Measurements from ENCODE around the gene CDK5RAP3.

The CDK5RAP3 gene

DNA sequence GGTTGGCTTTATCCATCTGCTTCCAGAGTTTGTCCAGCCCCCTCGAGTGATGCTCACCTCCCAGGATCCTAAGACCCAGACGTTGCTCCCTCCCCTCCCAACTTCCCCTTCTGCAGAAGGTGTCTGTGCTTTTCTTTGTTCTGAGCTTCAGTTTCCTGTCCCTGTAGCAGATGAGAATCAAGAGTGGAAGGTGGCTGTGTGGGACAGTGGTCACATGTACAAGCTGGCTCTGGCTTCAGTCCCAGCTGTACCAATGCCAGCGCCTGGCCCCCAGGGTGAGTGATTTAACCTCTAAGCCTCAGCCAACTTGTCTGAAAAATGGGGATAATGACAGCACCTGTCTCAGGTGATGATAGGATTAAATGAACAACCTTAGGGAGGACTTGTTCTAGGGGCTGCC lies 21.0 kb upstream of the CDK5RAP3 start:
- no peak for DNase-seq

DNA sequence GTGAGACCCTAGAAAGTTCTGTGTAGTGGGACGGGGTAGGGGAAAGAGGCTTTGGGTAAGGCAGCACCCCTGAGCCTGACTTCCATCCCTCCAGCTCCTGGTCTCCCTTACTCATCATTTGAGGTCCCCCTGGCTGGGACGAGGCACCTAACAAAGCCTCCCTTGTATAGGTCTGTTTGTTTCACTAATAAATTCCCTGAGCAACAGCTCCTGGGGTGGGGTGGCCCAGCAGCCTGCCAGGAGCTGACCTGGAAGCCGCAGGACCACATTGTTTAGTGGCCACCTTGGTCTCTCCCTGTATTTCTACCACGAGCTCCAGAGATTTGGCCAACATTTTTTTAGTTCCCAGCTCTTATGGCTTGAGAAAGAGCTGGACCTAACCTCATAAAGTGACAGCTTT lies 20.5 kb upstream of the CDK5RAP3 start:
- no peak for DNase-seq

DNA sequence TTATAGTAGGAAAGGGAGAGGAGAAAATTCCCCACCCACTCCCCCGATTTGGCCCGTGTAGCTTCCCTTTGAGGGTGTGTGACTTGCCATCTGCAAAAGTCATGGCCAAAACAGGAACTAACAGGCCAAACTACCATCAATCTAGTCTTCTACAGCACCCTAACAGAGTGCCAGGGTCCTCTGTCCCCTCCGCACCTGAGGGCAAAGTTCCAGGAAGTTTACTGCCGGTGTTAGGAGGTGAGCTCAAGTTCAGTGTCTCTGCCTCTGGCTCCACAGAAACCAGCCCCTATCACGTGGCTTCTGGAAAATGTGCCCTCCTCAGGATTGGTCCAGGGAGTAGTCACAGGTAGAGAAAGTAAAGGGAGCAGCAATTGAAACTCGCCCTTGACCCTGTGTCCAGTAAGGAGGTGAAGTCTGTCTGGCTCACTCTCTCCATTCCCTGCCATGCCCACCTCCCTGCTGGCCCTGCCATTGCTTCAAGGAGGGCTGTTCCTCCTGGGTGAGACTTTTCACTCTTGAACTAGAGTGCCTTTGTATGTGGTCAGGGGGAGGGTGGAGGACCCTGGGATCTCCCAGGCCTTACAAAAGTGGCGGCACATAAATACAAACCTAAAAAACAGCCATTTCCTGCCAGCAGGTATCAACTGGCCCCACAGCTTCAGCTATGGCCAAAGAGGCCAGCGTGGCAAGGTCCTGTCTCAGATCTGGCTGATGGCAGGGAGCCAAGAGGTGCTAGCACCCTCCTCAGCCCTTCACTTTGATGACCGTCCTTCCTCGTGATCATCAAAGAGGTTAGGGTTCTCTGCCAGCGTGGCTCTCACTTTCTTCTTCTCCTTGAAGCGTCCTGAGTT lies 18.5 kb upstream of the CDK5RAP3 start:
- no peak for DNase-seq

DNA sequence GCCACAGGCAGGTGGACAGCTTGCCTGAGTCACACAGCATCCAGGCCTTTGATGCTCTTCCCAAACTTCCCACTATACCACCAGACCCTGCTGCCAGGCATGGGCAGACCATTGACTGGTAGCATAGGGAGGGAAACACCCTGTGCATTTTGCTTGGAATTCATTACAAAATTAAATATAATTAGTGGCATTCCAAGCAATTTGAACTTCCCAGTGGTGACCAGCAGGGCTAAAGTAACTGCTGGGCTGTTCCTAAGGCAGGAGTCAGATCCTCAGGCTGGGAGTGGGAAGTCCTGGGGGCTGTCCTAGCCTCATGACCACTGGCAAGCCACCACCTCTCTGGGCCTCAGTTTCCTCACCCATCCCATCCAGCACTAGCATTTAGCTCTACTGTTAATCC lies 17.0 kb upstream of the CDK5RAP3 start:
- no peak for DNase-seq

DNA sequence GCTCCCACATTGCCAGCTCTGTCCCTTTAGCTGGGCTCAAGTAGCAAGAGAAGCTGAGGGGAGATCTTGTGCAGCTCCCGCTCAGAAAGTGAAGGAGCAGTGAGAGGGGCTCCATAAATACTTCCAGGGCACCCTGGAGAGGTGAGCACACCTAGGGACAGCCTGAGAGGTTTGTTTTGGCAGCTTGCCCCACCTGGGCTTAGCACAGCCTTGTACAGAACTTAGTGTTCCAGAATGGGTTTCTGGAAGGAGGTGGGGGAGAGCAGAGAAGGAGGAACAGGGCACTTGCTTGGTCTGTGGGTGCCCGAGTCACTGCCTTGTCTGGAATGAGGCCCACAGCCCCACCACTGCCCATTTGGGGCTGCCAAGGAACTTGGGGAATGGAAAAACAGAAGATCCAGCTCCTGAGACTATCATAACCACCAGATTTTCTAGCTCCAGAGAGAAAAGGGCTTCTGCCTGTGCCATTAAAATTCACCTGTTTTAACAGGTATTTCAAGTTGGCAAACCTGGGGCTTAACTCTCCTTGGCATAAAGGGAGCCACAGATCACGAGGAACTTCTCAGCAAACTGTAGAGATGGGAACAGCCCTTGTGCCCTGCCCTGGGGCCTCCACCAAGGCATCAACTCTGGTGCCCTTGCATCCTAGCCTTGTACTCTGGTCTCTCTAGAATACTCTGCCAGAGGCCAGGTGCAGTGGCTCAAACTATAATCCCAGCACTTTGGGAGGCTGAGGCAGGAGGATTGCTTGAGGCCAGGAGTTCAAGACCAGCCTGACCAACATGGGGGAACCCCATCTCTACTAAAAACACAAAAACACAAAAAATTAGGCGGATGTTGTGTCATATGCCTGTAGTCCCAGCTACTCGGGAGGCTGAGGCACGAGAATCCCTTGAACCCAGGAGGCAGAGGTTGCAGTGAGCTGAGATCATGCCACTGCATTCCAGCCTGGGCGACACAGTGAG lies 15.1 kb upstream of the CDK5RAP3 start:
- peak; percentile 73 for DNase-seq

DNA sequence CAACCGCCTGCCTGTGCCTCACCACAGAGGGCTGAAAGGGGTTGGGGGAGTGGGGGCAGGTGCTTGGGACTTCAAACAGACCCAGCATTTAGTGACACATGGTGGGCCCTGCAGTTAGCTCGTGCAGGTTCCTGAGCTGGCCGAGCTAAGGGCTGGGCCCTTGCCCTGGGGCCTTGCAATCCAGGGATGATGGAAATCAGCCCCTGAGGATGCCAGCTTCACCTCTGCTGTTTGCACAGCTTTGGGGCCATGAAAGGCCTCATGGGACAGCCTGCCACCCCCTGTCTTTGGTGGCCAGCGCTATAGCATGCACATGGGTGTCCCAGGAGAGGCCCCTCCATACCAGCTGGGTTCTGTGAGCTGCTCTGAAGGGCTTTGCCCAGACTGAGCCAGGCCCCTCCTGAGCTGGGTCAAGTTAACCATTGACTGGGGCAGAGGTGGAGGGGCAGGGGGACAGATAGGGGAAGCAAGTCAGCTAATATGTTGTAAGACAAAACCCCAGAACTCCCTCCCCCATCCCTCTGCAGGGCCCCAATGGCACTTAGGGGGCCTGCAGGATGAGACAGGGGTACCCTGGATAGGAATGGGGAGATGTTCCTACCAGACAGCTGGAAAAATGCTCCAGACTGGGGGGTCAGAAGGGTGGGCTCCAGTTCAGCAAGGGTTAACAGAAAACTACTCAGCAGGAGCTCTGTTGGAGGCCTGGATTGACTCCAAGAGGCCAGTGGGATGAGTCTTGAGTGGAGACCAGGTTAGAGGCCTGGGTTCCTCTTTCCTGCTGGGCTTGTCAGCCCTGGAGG lies 13.9 kb upstream of the CDK5RAP3 start:
- no peak for DNase-seq

DNA sequence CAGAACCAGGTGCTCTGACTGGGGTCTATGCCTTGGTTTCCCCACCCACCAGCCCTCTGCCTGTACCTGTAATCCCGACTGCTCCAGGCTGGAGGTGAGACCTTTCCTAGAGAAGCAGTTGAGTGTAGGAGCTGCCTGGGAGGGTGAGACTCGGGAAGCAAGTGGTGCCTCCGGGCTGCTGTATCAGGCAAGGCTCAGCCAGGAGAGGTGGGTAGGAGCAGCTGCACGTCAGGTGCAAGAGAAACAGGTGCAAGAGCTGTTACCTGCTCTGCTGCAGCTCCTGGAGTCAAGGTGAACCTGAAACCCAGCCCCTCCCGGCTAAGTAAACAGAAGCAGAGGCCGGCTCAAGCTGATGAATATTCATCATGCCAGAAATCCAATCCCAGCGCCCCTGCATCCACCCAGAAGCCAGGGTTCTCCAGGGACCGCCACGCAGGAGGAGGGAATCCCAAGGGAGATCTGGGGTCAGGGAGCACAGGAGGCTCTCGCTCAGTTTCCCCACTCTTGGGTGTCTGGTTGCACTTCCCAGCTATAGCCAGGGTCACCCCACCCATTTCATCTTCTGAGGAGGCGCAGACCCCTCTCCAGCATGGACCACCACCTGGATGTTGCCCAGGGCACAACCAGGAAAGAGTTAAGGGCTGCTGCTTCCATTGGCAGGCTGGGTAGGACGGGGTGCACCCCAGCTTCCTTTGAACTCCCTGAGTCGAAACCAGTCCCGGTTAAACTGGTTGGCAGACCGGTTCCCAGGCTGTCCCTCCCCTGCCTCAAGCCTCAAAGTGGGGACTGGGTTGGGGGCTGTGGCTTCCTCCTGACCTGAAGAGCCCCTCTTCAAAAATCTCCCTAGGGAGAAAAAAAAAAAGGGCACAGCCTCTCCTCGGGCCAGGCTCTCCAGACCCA lies 13.1 kb upstream of the CDK5RAP3 start, which contains the start of gene PRR15L:
PRR15L (minus strand) TSS at position 293 of the 900 bp plus-strand sequence. CDS start 4,649 bp downstream, outside the sequence.
- peak; percentile 97 for DNase-seq

DNA sequence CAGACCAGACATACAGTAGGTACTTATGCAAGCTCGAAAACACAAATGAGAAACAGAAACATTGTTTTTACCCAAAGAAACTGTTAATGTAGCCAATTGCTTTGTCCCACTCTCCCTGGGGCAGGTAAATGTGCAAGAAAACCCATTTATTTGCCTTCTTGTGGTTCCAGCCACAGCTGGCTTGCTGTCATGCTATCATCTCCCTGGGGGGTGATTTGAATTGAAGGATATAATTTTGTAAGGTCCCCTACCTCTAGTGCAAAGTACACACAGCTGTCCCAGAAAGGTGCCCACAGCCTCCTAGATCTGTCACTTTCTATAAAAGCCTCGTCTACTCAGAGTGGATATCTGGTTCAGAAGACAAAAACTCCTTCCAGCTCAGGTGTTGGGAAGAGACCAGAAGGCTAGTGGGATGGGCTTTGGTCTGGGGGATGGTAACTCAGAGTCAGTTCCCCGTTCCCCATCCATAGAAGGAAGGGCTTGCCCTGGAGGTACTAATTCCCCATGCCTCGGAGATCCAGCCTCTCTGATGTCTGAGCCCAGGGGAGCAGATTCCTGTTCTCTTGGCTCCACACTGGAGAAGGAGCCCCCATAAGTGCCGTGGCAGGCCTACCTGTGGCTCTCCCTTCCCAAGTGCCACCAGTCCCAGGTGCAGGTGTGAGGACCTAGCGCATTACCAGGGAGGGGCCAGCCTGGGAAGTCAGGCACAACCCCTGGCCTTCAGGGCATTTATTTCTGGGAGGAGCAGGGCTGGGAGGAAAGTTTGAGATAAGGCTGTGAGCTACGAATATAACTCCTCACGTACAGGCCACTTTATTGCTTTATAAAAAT lies 10.9 kb upstream of the CDK5RAP3 start:
- DNase-seq: peak; percentile 90

DNA sequence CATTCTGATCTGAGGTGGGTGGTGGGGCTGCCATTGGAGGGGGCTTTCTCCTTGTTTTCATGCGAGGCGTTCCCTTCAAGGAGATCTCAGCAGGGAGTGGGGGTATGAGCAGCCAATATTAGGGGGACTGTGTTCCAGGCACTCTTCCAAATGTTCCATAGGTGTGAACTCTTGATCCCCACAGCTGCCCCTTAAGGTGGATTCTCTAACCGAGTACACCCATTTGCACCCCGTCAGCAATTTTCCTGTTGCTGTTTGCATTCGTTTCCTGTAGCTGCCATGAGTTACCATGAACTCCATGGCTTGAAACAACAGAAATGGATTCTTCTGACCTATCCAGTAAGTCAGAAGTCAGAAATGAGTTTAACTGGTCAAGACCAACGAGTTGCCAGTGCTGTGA lies 9.5 kb upstream of the CDK5RAP3 start:
- DNase-seq: no peak

DNA sequence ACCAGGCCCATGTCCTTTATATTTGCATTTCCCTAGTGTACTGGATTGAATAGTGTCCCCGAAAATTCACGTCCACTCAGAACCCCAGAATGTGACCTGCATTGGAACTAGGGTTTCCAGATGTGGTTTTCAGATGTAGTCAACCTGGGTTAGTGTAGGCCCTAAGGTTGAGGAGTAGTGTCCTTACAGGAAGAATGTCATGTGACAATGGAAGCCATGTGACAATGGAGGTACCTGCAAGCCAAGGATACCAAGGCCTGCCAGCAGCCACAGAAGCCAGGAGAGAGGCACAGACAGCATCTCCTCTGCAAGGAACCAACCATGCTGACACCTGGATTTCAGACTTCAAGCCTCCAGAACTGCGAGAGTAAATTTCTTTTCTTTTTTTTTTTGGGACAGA lies 8.0 kb upstream of the CDK5RAP3 start:
- no peak for DNase-seq

DNA sequence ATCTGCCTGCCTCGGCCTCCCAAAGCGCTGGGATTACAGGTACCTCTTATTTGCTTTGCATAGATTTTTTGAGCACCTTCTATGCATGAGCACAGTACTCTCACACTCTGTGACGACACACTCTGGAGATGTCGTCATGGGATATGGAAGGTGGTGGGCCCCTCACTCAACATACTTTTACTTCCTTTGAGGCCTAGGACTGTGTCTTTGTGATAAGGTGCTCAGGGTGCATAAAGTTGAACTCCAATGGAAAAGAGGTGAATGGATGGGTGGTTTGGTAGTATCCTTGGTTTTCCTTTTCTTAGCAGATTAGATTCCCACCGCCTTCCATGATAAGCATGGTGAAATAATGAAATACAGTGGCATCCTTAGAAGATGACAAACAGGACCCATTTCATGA lies 6.1 kb upstream of the CDK5RAP3 start:
- DNase-seq: no peak

DNA sequence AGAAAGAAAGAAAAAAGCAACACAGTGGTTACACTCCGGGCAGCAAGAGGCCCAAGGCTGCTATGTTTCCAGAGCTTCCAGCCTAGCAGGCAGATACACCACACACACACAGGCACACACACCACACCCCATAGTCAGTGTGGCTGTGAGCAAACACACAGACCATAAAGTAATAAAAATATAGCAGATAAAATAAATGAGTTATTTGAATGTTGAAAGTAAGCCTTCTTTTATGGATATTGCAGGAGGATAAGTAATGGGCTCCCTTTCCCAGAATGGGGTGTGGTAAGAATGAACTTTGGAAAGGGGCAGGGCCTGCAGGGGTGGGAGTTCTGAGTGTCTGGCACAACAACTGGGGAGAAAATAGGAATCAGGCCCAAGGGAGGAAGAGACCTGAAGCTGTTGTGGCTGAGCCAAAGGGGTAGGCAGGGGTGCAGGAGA lies 4.8 kb upstream of the CDK5RAP3 start:
- DNase-seq: no peak

DNA sequence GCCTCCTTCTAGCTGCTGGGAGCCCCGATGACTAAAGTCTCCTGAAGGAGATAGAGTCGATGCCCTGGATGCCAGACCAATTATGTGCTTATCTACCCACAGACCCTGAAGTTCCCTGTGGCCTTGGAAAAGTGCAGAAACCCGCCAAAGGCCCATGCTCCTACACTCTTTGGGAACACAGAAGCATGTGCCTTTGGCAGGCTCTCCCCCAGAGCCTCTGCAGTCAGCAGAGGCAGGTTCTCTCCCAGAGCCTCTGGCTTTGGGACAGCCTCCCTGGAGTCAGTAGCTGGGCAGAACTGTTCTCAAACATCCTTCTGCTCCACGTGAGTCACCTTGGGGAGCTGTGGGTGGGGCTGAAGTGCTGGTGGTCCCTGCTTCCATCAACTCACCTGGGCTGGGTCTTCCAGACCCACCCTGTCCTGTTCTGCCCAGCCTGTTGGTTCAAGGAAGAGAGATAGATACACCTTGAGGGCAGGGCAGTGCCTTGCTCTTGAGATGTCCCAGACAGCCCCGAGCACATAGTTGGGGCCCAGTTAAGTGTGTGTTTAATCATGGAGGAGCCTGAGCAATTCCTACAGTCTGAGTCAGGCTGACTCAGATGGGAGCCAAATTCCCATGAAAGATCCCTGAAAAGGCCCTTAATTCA lies 3.2 kb upstream of the CDK5RAP3 start:
- no peak for DNase-seq

DNA sequence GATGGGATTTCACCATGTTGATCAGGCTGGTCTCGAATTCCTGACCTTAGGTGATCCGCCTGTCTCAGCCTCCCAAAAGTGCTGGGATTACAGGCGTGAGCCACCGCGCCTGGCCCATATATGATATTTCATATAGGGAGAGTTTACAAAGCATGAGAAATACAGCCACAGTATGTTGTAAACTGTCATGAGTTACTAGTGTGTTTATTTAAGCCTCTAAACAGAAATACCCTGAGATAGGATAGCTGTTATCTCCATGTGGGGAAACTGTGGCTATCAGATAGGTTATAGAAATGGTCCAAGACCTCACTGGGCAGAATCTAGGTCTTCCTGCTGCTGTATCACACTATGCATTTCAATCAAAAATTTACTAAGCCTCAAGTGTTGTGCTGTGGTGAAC lies 2.1 kb upstream of the CDK5RAP3 start:
- no peak for DNase-seq

DNA sequence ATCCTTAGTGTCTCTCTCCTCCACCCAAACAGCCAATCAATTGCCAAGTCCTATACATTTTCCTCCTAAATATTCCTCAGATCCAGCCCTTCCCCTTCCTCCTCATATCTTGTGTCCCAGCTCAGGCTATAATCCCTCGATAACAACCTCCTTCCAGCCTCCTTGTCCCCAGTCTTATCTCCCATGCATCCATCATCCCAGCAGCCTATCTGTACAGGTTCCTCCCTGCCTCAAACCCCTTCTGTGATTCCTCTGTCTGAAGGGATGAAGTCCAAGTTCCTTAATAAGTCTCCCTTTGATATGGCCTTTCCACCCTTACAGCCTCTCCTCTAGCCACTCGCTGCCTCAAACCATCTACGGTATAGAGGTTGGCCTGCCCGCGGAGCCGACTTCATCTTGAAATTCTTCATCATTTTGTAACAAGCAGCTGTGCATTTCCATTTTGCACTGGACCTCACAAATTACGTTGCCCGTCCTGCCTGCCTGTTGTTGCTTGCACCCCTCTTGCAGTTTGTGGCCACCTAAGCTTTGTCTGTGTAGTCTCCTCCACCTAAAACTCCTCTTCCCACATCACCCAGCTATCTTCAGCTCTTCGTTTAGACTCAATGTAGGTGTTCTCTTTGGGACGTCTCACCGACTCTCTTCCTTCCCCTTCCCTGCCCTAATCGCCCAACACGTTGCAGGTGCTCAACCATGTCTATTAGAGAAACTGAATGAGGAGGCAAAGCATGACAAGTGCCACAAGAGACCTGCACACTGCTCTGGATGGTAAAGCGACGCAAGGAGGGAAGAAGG lies 786 bp upstream of the CDK5RAP3 start:
- DNase-seq: no peak

DNA sequence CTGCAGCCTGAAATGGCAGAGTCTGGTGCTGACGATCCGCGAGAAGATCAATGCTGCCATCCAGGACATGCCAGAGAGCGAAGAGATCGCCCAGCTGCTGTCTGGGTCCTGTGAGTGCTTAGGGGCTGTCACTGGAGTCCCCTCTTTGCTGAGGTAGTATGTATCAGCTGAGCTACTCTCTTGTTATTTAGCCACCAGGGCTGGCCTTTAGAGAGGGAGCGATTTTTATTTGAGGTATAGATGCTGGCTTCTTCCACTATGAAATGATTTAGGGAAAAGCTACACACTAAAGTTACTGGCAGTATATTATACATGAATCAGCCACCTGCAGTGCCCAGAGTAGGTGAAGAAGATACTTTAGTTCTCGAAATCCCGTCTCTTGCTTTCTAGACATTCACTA lies 2.6 kb downstream of the CDK5RAP3 start:
- DNase-seq: no peak

DNA sequence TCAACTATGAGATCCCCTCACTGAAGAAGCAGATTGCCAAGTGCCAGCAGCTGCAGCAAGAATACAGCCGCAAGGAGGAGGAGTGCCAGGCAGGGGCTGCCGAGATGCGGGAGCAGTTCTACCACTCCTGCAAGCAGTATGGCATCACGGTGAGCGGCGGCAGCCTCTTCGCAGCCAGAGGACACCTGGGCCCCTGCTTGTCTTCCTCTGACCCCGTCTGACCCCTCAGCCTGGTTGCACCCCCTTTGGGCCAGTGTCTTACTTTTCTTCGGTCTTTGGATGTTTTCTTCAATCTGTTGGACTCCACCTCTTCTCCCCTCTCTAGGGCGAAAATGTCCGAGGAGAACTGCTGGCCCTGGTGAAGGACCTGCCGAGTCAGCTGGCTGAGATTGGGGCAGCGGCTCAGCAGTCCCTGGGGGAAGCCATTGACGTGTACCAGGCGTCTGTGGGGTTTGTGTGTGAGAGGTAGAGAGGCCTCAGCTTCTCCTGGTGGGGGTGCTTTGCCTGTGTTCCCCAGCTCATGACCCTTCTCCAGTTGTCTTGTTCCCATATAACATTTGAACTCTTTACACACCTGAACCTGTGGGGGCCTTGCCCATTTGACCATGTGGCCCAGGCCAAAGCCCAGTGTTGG lies 4.4 kb downstream of the CDK5RAP3 start:
- no peak for DNase-seq

DNA sequence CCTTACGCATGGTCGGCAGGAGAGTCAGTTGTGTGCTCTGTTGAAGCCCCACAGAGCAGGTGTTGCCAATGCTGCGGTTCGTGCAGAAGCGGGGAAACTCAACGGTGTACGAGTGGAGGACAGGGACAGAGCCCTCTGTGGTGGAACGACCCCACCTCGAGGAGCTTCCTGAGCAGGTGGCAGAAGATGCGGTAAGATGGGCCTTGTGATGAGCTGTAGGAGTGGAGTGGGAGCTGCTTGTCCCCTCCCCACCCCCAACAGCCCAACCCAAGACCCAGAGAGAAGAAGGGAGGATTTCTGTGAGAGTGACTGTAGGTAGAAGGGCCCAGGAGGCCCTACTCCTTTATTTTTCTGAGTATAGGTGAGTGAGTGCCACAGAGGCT lies 4.9 kb downstream of the CDK5RAP3 start:
- DNase-seq: no peak

DNA sequence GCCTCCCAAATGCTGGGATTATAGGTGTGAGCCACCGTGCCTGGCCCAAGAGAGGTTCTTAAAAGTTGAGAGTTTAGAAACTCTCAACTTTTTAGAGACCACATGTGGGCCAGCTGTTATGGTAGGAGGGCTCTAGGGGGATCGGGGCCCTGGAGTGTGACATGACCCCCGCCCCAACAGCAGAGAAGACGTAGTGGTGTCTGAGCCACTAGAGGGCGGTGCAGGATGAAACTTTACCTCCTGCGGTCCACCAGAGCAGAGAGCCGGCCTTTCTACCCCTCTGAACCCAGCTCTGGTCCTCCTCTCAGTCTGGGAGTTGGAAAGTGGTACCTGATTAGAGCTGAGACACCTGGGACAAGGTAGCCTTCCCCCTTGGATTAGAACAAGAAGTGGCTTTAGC lies 7.4 kb downstream of the CDK5RAP3 start:
- DNase-seq: peak; percentile 38

All from NCI-H345 (cell line).